Metanephros (tissue), 2 donors: ENCODE results near the gene SAT2. TPM values are rescaled to one million over a fixed set of nuclear protein-coding genes. Genes with fewer than 3 reads are reported as not detected.

Experiments used
- small RNA-seq: library from RNA; depleted of rRNA; stranded (forward); fragments of <200 nt; gene quantifications from one replicate; pipeline ENCODE3, GENCODE V24; 2014; ENCODE audit warnings: low replicate concordance
- total RNA-seq: library from RNA; depleted of rRNA; stranded (reverse); fragments of >200 nt; gene quantifications from one replicate; pipeline ENCODE4 v1.2.3, GENCODE V29; 2014

The SAT2 gene
- 56.3 TPM for total RNA-seq

GRCh38 chr17:7627250-7628121 lies at the start of gene SAT2:
Gene SAT2, minus strand, starts transcription at chr17:7627821. Its CDS starts 186 bp downstream, at chr17:7627635.

GRCh38 chr17:7650509-7651096 lies 23.0 kb upstream of the SAT2 start, which contains the start of gene ATP1B2:
Gene ATP1B2, plus strand, starts transcription at chr17:7650926. Its CDS starts 593 bp downstream, at chr17:7651519.

GRCh38 chr17:7629939-7630571 lies 2.4 kb upstream of the SAT2 start, which contains the start of gene SHBG:
Gene SHBG, plus strand, starts transcription at chr17:7630135. Its CDS starts 38 bp downstream, at chr17:7630173.

GRCh38 chr17:7614425-7615264 lies 13.0 kb downstream of the SAT2 start, which contains the start of gene FXR2:
Gene FXR2, minus strand, starts transcription at chr17:7614897. Its CDS starts 365 bp downstream, at chr17:7614532.

GRCh38 chr17:7589891-7590691 lies 37.5 kb downstream of the SAT2 start, which contains the start of gene SOX15:
Gene SOX15, minus strand, starts transcription at chr17:7590094. Its CDS starts 418 bp downstream, at chr17:7589676.

GRCh38 chr17:7583253-7584109 lies 44.1 kb downstream of the SAT2 start, which contains the start of gene MPDU1:
Gene MPDU1, plus strand, starts transcription at chr17:7583852. Its CDS starts 11 bp downstream, at chr17:7583863.

GRCh38 chr17:7579001-7579833 lies 48.4 kb downstream of the SAT2 start, which contains the start of gene CD68:
Gene CD68, plus strand, starts transcription at chr17:7579638. Its CDS starts 40 bp downstream, at chr17:7579678.

Small RNA genes within 50 kb of the gene (small RNA-seq; reads per million reads assigned to genes)
- gene CD68, result not detected
- not detected for gene SNORD10

Other genes starting within 250 kb of the SAT2 start
- 5.5 TPM for gene TNK1, start 246.7 kb downstream of the SAT2 start, total RNA-seq
- 23.1 TPM for gene PLSCR3, start 233.3 kb downstream of the SAT2 start, total RNA-seq
- 109 TPM for gene TMEM256, start 223.7 kb downstream of the SAT2 start, total RNA-seq
- gene NLGN2, start 220.0 kb downstream of the SAT2 start, total RNA-seq, result 21.3 TPM
- not detected for gene SPEM1, start 207.5 kb downstream of the SAT2 start, total RNA-seq
- gene SPEM2, start 202.2 kb downstream of the SAT2 start, total RNA-seq, result not detected
- gene SPEM3, start 199.0 kb downstream of the SAT2 start, total RNA-seq, result not detected
- 5.0 TPM for gene TMEM102, start 192.4 kb downstream of the SAT2 start, total RNA-seq
- 4.8 TPM for gene FGF11, start 188.3 kb downstream of the SAT2 start, total RNA-seq
- 21.4 TPM for gene CHRNB1, start 182.8 kb downstream of the SAT2 start, total RNA-seq
- gene ZBTB4, start 148.2 kb downstream of the SAT2 start, total RNA-seq, result 31.0 TPM
- gene SLC35G6, start 146.4 kb downstream of the SAT2 start, total RNA-seq, result not detected
- 118 TPM for gene POLR2A, start 143.5 kb downstream of the SAT2 start, total RNA-seq
- 11.6 TPM for gene TNFSF12, start 78.8 kb downstream of the SAT2 start, total RNA-seq
- 10.2 TPM for gene TNFSF13, start 69.1 kb downstream of the SAT2 start, total RNA-seq
- gene SENP3, start 65.9 kb downstream of the SAT2 start, total RNA-seq, result 58.0 TPM
- 16.2 TPM for gene CD68, start 48.2 kb downstream of the SAT2 start, total RNA-seq
- gene MPDU1, start 44.0 kb downstream of the SAT2 start, total RNA-seq, result 49.6 TPM
- 1.5 TPM for gene SOX15, start 37.7 kb downstream of the SAT2 start, total RNA-seq
- 30.3 TPM for gene FXR2, start 12.9 kb downstream of the SAT2 start, total RNA-seq
- gene SHBG, start 2.3 kb upstream of the SAT2 start, total RNA-seq, result 2.6 TPM
- gene ATP1B2, start 23.1 kb upstream of the SAT2 start, total RNA-seq, result 13.1 TPM
- 47.4 TPM for gene TP53, start 59.7 kb upstream of the SAT2 start, total RNA-seq
- gene WRAP53, start 60.7 kb upstream of the SAT2 start, total RNA-seq, result 8.2 TPM
- 8.7 TPM for gene EFNB3, start 77.4 kb upstream of the SAT2 start, total RNA-seq
- gene DNAH2, start 89.9 kb upstream of the SAT2 start, total RNA-seq, result 0.47 TPM
- 22.2 TPM for gene KDM6B, start 206.4 kb upstream of the SAT2 start, total RNA-seq
- 21.1 TPM for gene TMEM88, start 227.2 kb upstream of the SAT2 start, total RNA-seq
- gene NAA38, start 229.7 kb upstream of the SAT2 start, total RNA-seq, result 139 TPM
- 17.4 TPM for gene CYB5D1, start 230.2 kb upstream of the SAT2 start, total RNA-seq